HL-60/S4 treated with phorbol 12-myristate 13-acetate at 8.2 ng/mL for 4 days and 3 days (cell line): ENCODE data around the gene YBX2.

Experiments
- in situ Hi-C: fragments of 300-500 bp; cut with MboI; formaldehyde crosslinking; loops from 2 replicates; pipeline ENCODE4 v1.15.0; 2022; ENCODE audit warnings: low sequenced_read_pairs

The YBX2 gene

GRCh38 chr17:7307686-7308624 is 13.5 kb upstream of the YBX2 start:
- in situ Hi-C loops = no loop called here

- in situ Hi-C loops = no loop called here
Measured at GRCh38 chr17:7306911-7307685, 12.7 kb upstream of the YBX2 start, which contains the start of gene EIF5A. Gene EIF5A (plus strand): TSS chr17:7307628. CDS start chr17:7309636, 2,008 bp downstream.

GRCh38 chr17:7304179-7304578 is 9.7 kb upstream of the YBX2 start:
- in situ Hi-C loops = no loop called here

GRCh38 chr17:7296189-7296861 is 1.9 kb upstream of the YBX2 start:
- in situ Hi-C loops = no loop called here

GRCh38 chr17:7295230-7296180 is 1.1 kb upstream of the YBX2 start:
- in situ Hi-C loops = no loop called here

GRCh38 chr17:7293816-7294613 is 424 bp downstream of the YBX2 start:
- in situ Hi-C loops = no loop called here

- in situ Hi-C loops = no loop called here
Measured at GRCh38 chr17:7293159-7293558, 1.3 kb downstream of the YBX2 start.

- in situ Hi-C loops = no loop called here
Measured at GRCh38 chr17:7292729-7293128, 1.7 kb downstream of the YBX2 start.

GRCh38 chr17:7292194-7292593 is 2.2 kb downstream of the YBX2 start:
- in situ Hi-C loops = no loop called here

- in situ Hi-C loops = no loop called here
Measured at GRCh38 chr17:7290685-7291084, 3.8 kb downstream of the YBX2 start.

GRCh38 chr17:7290166-7290565 is 4.3 kb downstream of the YBX2 start:
- in situ Hi-C loops = no loop called here

- in situ Hi-C loops = no loop called here
Measured at GRCh38 chr17:7289256-7290032, 5.0 kb downstream of the YBX2 start.

GRCh38 chr17:7285679-7286078 is 8.8 kb downstream of the YBX2 start:
- in situ Hi-C loops = no loop called here

GRCh38 chr17:7284911-7285310 is 9.5 kb downstream of the YBX2 start:
- in situ Hi-C loops = no loop called here

- in situ Hi-C loops = no loop called here
Measured at GRCh38 chr17:7283471-7284216, 10.8 kb downstream of the YBX2 start.

- in situ Hi-C loops = no loop called here
Measured at GRCh38 chr17:7282752-7283321, 11.6 kb downstream of the YBX2 start.

GRCh38 chr17:7281953-7282751 is 12.3 kb downstream of the YBX2 start:
- in situ Hi-C loops = no loop called here
